SU-DHL-6 (cell line): ENCODE results near the gene ADRA2B.

Source experiments
- H2AFZ ChIP-seq: fragments of 200-600 bp; sonication (generic); 2 replicates; pipeline ENCODE4 v1.6.1; 2014; ENCODE audit warnings: low read depth, mild to moderate bottlenecking, moderate library complexity, mixed read lengths, antibody characterized with exemption, low read length; ENCODE audit not compliant: severe bottlenecking
- H3F3A ChIP-seq: fragments of 200-600 bp; shearing (Covaris generic); 2 replicates; pipeline ENCODE4 v1.6.0; 2016; ENCODE audit warnings: antibody characterized with exemption, mild to moderate bottlenecking; ENCODE audit not compliant: insufficient read depth
- H3K27ac ChIP-seq: fragments of 200-600 bp; sonication (generic); 2 replicates; pipeline ENCODE4 v1.5.1; 2016; ENCODE audit warnings: low read depth, mild to moderate bottlenecking, low read length, moderate library complexity, mixed read lengths
- H3K27me3 ChIP-seq: fragments of 200-600 bp; sonication (generic), shearing (Covaris generic); 2 replicates; pipeline ENCODE4 v1.6.0; 2014; ENCODE audit warnings: mild to moderate bottlenecking, low read length
- H3K36me3 ChIP-seq: fragments of 200-600 bp; sonication (generic); 2 replicates; pipeline ENCODE4 v1.6.1; 2014; ENCODE audit warnings: mild to moderate bottlenecking, low read length, mixed read lengths
- H3K4me2 ChIP-seq: fragments of 300-600, 200-600 bp; shearing (Covaris generic), sonication (generic); 2 replicates; pipeline ENCODE4 v1.6.0; 2014; ENCODE audit warnings: low read length, low read depth, mild to moderate bottlenecking; ENCODE audit not compliant: poor library complexity, severe bottlenecking
- H3K4me3 ChIP-seq: fragments of 200-600 bp; sonication (generic); 2 replicates; pipeline ENCODE4 v1.5.1; 2014; ENCODE audit warnings: antibody characterized with exemption, low read length, mild to moderate bottlenecking, mixed read lengths; ENCODE audit not compliant: insufficient read depth, poor library complexity, severe bottlenecking
- H3K79me2 ChIP-seq: fragments of 200-600 bp; sonication (generic); 2 replicates; pipeline ENCODE4 v1.6.1; 2014; ENCODE audit warnings: mild to moderate bottlenecking, low read length, moderate library complexity; ENCODE audit not compliant: insufficient read depth
- H3K9ac ChIP-seq: fragments of 200-600 bp; sonication (generic); 2 replicates; pipeline ENCODE4 v1.7.0; 2014; ENCODE audit warnings: mild to moderate bottlenecking, low read length
- H3K9me2 ChIP-seq: fragments of 200-600 bp; sonication (generic); replicated peaks from 2 replicates; pipeline ENCODE4 v1.6.1; 2014; ENCODE audit warnings: low read length; ENCODE audit not compliant: insufficient read depth
- H3K9me3 ChIP-seq: fragments of 200-600 bp; sonication (generic); 2 replicates; pipeline ENCODE4 v1.6.1; 2014; ENCODE audit warnings: low read length, mixed read lengths; ENCODE audit not compliant: insufficient read depth
- H4K20me1 ChIP-seq: fragments of 200-600 bp; sonication (generic); 2 replicates; pipeline ENCODE4 v1.6.1; 2014; ENCODE audit warnings: low read depth, mild to moderate bottlenecking, antibody characterized with exemption, low read length, moderate library complexity, mixed read lengths
- CTCF ChIP-seq: fragments of 200-600 bp; sonication (generic); IDR thresholded peaks from one replicate; pipeline ENCODE4 v1.5.1; 2017; ENCODE audit warnings: antibody characterized with exemption, mild to moderate bottlenecking, low read length, moderate library complexity; ENCODE audit not compliant: insufficient read depth, poor library complexity, severe bottlenecking
- EZH2phosphoT487 ChIP-seq: fragments of 200-600 bp; sonication (generic), shearing (Covaris generic); conservative IDR thresholded peaks from 2 replicates; pipeline ENCODE4 v1.6.1; 2018; ENCODE audit warnings: mild to moderate bottlenecking, antibody characterized with exemption, low read length, moderate library complexity, mixed read lengths

ADRA2B gene

GRCh38 chr2:96098900-96099590, 17.3 kb downstream of the ADRA2B start:
- Histone ChIP-seq H3K36me3 (no peaks in the 10 kb centered on the region), H4K20me1 (no peaks in the 10 kb centered on the region), H3K79me2 (no peaks in the 10 kb centered on the region), H3K9me3 (no peaks in the 10 kb centered on the region), H3K9me2 (no peaks in the 10 kb centered on the region), H2AFZ (no peak overlapping the region), H3F3A (no peaks in the 10 kb centered on the region), H3K27ac (no peak overlapping the region), H3K4me2 (no peak overlapping the region), H3K27me3 (no peaks in the 10 kb centered on the region), H3K9ac (no peak overlapping the region), H3K4me3 (no peak overlapping the region)
- TF ChIP-seq EZH2phosphoT487, result no peak
- TF ChIP-seq CTCF, result no peak

- no peaks in the 10 kb centered on the region for H3K79me2 ChIP-seq
- no peaks in the 10 kb centered on the region for H4K20me1 ChIP-seq
- H3K27ac ChIP-seq, result no peak overlapping the region
- H3K27me3 ChIP-seq, result no peaks in the 10 kb centered on the region
- no peak overlapping the region for H2AFZ ChIP-seq
- TF ChIP-seq EZH2phosphoT487 (no peak), CTCF (no peak)
- H3F3A ChIP-seq, result no peaks in the 10 kb centered on the region
- H3K9ac ChIP-seq, result no peak overlapping the region
- H3K4me2 ChIP-seq, result no peak overlapping the region
- H3K36me3 ChIP-seq, result no peaks in the 10 kb centered on the region
- no peak overlapping the region for H3K4me3 ChIP-seq
- no peaks in the 10 kb centered on the region for H3K9me3 ChIP-seq
- no peaks in the 10 kb centered on the region for H3K9me2 ChIP-seq
These were observed 18.2 kb downstream of the ADRA2B start for GRCh38 chr2:96097951-96098823.

- H3K9ac ChIP-seq, result no peak overlapping the region
- H3K4me3 ChIP-seq, result no peak overlapping the region
- no peak for TF ChIP-seq CTCF
- TF ChIP-seq EZH2phosphoT487, result no peak
- H3K27me3 ChIP-seq, result no peaks in the 10 kb centered on the region
- H2AFZ ChIP-seq, result no peak overlapping the region
- no peaks in the 10 kb centered on the region for H3K36me3 ChIP-seq
- H3K9me3 ChIP-seq, result no peaks in the 10 kb centered on the region
- H3K27ac ChIP-seq, result no peak overlapping the region
- H3F3A ChIP-seq, result no peaks in the 10 kb centered on the region
- H3K4me2 ChIP-seq, result no peak overlapping the region
- no peaks in the 10 kb centered on the region for H3K79me2 ChIP-seq
- no peaks in the 10 kb centered on the region for H3K9me2 ChIP-seq
- no peaks in the 10 kb centered on the region for H4K20me1 ChIP-seq
These were observed 18.9 kb downstream of the ADRA2B start for GRCh38 chr2:96097441-96097840.
